Measurements from ENCODE around the gene CPED1.
"Not testable (repeated sequence)": the region's sequence is repeated elsewhere in the genome, so short reads cannot be mapped to it uniquely, and the experiment has no call there.

CPED1 gene

GRCh38 chr7:121023683-121024511 lies 35.4 kb downstream of the CPED1 start:
- H3K27ac ChIP-seq (ENCODE audit: low read depth, low read length): no peak overlapping the region
- 93% methylated on average over 8 of the region's 8 CpGs for WGBS
- no peak overlapping the region for H3K9ac ChIP-seq (ENCODE audit: low read depth, low read length)
- no peaks in the 10 kb centered on the region for H3K36me3 ChIP-seq (ENCODE audit: insufficient read depth, low read length)
- H3K4me1 ChIP-seq (ENCODE audit: insufficient read depth, low read length): peaks cover 13% of the 10 kb centered on the region; the same call in 1 of the 2 replicates
- no peaks in the 10 kb centered on the region for H3K9me3 ChIP-seq (ENCODE audit: insufficient read depth, low read depth, low read length)
- no peaks in the 10 kb centered on the region for H3K27me3 ChIP-seq (ENCODE audit: insufficient read depth, low read length)
- H3K4me3 ChIP-seq (ENCODE audit: low read length): no peak overlapping the region

- H3K9ac ChIP-seq (ENCODE audit: low read depth, low read length): no peak overlapping the region
- H3K9me3 ChIP-seq (ENCODE audit: insufficient read depth, low read depth, low read length): no peaks in the 10 kb centered on the region
- no peak overlapping the region for H3K4me3 ChIP-seq (ENCODE audit: low read length)
- no peaks in the 10 kb centered on the region for H3K36me3 ChIP-seq (ENCODE audit: insufficient read depth, low read length)
- H3K4me1 ChIP-seq (ENCODE audit: insufficient read depth, low read length): peaks cover 13% of the 10 kb centered on the region; the same call in 1 of the 2 replicates
- H3K27me3 ChIP-seq (ENCODE audit: insufficient read depth, low read length): no peaks in the 10 kb centered on the region
- H3K27ac ChIP-seq (ENCODE audit: low read depth, low read length): no peak overlapping the region
- WGBS: 90% methylated on average over 3 of the region's 5 CpGs
These were observed 36.1 kb downstream of the CPED1 start for GRCh38 chr7:121024611-121025010.

- Histone ChIP-seq H3K27me3 (ENCODE audit: insufficient read depth, low read length) (no peaks in the 10 kb centered on the region), H3K4me1 (ENCODE audit: insufficient read depth, low read length) (peaks cover 13% of the 10 kb centered on the region; the same call in 1 of the 2 replicates), H3K9me3 (ENCODE audit: insufficient read depth, low read depth, low read length) (no peaks in the 10 kb centered on the region), H3K36me3 (ENCODE audit: insufficient read depth, low read length) (no peaks in the 10 kb centered on the region), H3K4me3 (ENCODE audit: low read length) (no peak overlapping the region), H3K27ac (ENCODE audit: low read depth, low read length) (no peak overlapping the region), H3K9ac (ENCODE audit: low read depth, low read length) (no peak overlapping the region)
- WGBS: 96% methylated on average over 1 of the region's 1 CpG
These were observed 37.6 kb downstream of the CPED1 start for GRCh38 chr7:121026159-121026558.

- WGBS: 98% methylated on average over 2 of the region's 3 CpGs
These were observed 38.1 kb downstream of the CPED1 start for GRCh38 chr7:121026577-121027111.

GRCh38 chr7:121027761-121028669 lies 39.5 kb downstream of the CPED1 start:
- 88% methylated on average over 6 of the region's 10 CpGs for WGBS
- H3K4me3 ChIP-seq (ENCODE audit: low read length): no peak overlapping the region
- no peaks in the 10 kb centered on the region for H3K36me3 ChIP-seq (ENCODE audit: insufficient read depth, low read length)
- 0 out of 2 replicates have a peak overlapping the region, but pooled peaks have one; percentile 10 for H3K9ac ChIP-seq (ENCODE audit: low read depth, low read length)
- H3K4me1 ChIP-seq (ENCODE audit: insufficient read depth, low read length): peaks cover 13% of the 10 kb centered on the region; the same call in 1 of the 2 replicates
- no peaks in the 10 kb centered on the region for H3K9me3 ChIP-seq (ENCODE audit: insufficient read depth, low read depth, low read length)
- 0 out of 2 replicates have a peak overlapping the region, but pooled peaks have one; percentile 21 for H3K27ac ChIP-seq (ENCODE audit: low read depth, low read length)
- no peaks in the 10 kb centered on the region for H3K27me3 ChIP-seq (ENCODE audit: insufficient read depth, low read length)

More at GRCh38 chr7:121026577-121027111, 38.1 kb downstream of the CPED1 start:
- H3K4me1 ChIP-seq (ENCODE audit: insufficient read depth, low read length): peaks cover 13% of the 10 kb centered on the region; the same call in 1 of the 2 replicates
- H3K27ac ChIP-seq (ENCODE audit: low read depth, low read length): no peak overlapping the region
- no peak overlapping the region for H3K9ac ChIP-seq (ENCODE audit: low read depth, low read length)
- no peaks in the 10 kb centered on the region for H3K9me3 ChIP-seq (ENCODE audit: insufficient read depth, low read depth, low read length)
- no peaks in the 10 kb centered on the region for H3K27me3 ChIP-seq (ENCODE audit: insufficient read depth, low read length)
- no peak overlapping the region for H3K4me3 ChIP-seq (ENCODE audit: low read length)
- no peaks in the 10 kb centered on the region for H3K36me3 ChIP-seq (ENCODE audit: insufficient read depth, low read length)

GRCh38 chr7:121029302-121029701 lies 40.8 kb downstream of the CPED1 start:
- H3K4me3 ChIP-seq (ENCODE audit: low read length): no peak overlapping the region
- no peaks in the 10 kb centered on the region for H3K27me3 ChIP-seq (ENCODE audit: insufficient read depth, low read length)
- no peak overlapping the region for H3K9ac ChIP-seq (ENCODE audit: low read depth, low read length)
- H3K9me3 ChIP-seq (ENCODE audit: insufficient read depth, low read depth, low read length): no peaks in the 10 kb centered on the region
- no peaks in the 10 kb centered on the region for H3K36me3 ChIP-seq (ENCODE audit: insufficient read depth, low read length)
- H3K4me1 ChIP-seq (ENCODE audit: insufficient read depth, low read length): peaks cover 13% of the 10 kb centered on the region; the same call in 1 of the 2 replicates
- 90% methylated on average over 1 of the region's 1 CpG for WGBS
- no peak overlapping the region for H3K27ac ChIP-seq (ENCODE audit: low read depth, low read length)

GRCh38 chr7:121030308-121030707 lies 41.8 kb downstream of the CPED1 start:
- no peaks in the 10 kb centered on the region for H3K9me3 ChIP-seq (ENCODE audit: insufficient read depth, low read depth, low read length)
- WGBS: 92% methylated on average over 4 of the region's 5 CpGs

GRCh38 chr7:121032645-121033460 lies 44.3 kb downstream of the CPED1 start:
- WGBS: 81% methylated on average over 6 of the region's 7 CpGs
- no peak overlapping the region for H3K4me3 ChIP-seq (ENCODE audit: low read length)
- H3K36me3 ChIP-seq (ENCODE audit: insufficient read depth, low read length): no peaks in the 10 kb centered on the region
- no peak overlapping the region for H3K27ac ChIP-seq (ENCODE audit: low read depth, low read length)
- peaks cover 8% of the 10 kb centered on the region; the same call in 1 of the 2 replicates for H3K4me1 ChIP-seq (ENCODE audit: insufficient read depth, low read length)
- no peak overlapping the region for H3K9ac ChIP-seq (ENCODE audit: low read depth, low read length)
- H3K27me3 ChIP-seq (ENCODE audit: insufficient read depth, low read length): no peaks in the 10 kb centered on the region
- no peaks in the 10 kb centered on the region for H3K9me3 ChIP-seq (ENCODE audit: insufficient read depth, low read depth, low read length)

More at GRCh38 chr7:121030308-121030707, 41.8 kb downstream of the CPED1 start:
- Histone ChIP-seq H3K27me3 (ENCODE audit: insufficient read depth, low read length) (no peaks in the 10 kb centered on the region), H3K36me3 (ENCODE audit: insufficient read depth, low read length) (no peaks in the 10 kb centered on the region), H3K4me1 (ENCODE audit: insufficient read depth, low read length) (peaks cover 13% of the 10 kb centered on the region; the same call in 1 of the 2 replicates), H3K9ac (ENCODE audit: low read depth, low read length) (no peak overlapping the region), H3K4me3 (ENCODE audit: low read length) (no peak overlapping the region), H3K27ac (ENCODE audit: low read depth, low read length) (no peak overlapping the region)

- Histone ChIP-seq H3K4me1 (ENCODE audit: insufficient read depth, low read length) (no peaks in the 10 kb centered on the region), H3K9me3 (ENCODE audit: insufficient read depth, low read depth, low read length) (no peaks in the 10 kb centered on the region), H3K36me3 (ENCODE audit: insufficient read depth, low read length) (no peaks in the 10 kb centered on the region), H3K27me3 (ENCODE audit: insufficient read depth, low read length) (no peaks in the 10 kb centered on the region), H3K9ac (ENCODE audit: low read depth, low read length) (no peak overlapping the region), H3K27ac (ENCODE audit: low read depth, low read length) (no peak overlapping the region), H3K4me3 (ENCODE audit: low read length) (no peak overlapping the region)
These were observed 46.4 kb downstream of the CPED1 start for GRCh38 chr7:121034929-121035328.

- H3K36me3 ChIP-seq (ENCODE audit: insufficient read depth, low read length); H3K27ac ChIP-seq (ENCODE audit: low read depth, low read length); H3K9ac ChIP-seq (ENCODE audit: low read depth, low read length); H3K9me3 ChIP-seq (ENCODE audit: insufficient read depth, low read depth, low read length); H3K27me3 ChIP-seq (ENCODE audit: insufficient read depth, low read length); H3K4me1 ChIP-seq (ENCODE audit: insufficient read depth, low read length); H3K4me3 ChIP-seq (ENCODE audit: low read length): not testable (repeated sequence)
These were observed 48.3 kb downstream of the CPED1 start for GRCh38 chr7:121036776-121037175.
